ENCODE data around the gene E2F4.

The E2F4 gene

GRCh38 chr16:67157892-67158635 is 33.9 kb upstream of the E2F4 start:
- no peak for TF ChIP-seq CTCF (IDR thresholded peaks at IDR 0.05; ENCODE audit: extremely low read depth, insufficient read depth, missing control alignments)
- in situ Hi-C loops (cut with MboI; ENCODE audit: low pct_unique_long_range_greater_than_20kb, low sequenced_read_pairs, unreplicated experiment), result loop anchor here (10.0 kb wide), 1 partner anchor 143 kb away; no protein-coding TSS in a partner anchor
- DNase-seq (ENCODE audit: low spot score), result no peak

- in situ Hi-C loops (cut with MboI; ENCODE audit: low pct_unique_long_range_greater_than_20kb, low sequenced_read_pairs, unreplicated experiment), result loop anchor here (10.0 kb wide), 1 partner anchor 144 kb away; no protein-coding TSS in a partner anchor
- no peak for TF ChIP-seq CTCF (IDR thresholded peaks at IDR 0.05; ENCODE audit: extremely low read depth, insufficient read depth, missing control alignments)
- peak; percentile 87 for DNase-seq (ENCODE audit: low spot score)
Measured at GRCh38 chr16:67158637-67159600, 33.0 kb upstream of the E2F4 start.

- in situ Hi-C loops (cut with MboI; ENCODE audit: low pct_unique_long_range_greater_than_20kb, low sequenced_read_pairs, unreplicated experiment), result no loop called here
- no peak for TF ChIP-seq CTCF (IDR thresholded peaks at IDR 0.05; ENCODE audit: extremely low read depth, insufficient read depth, missing control alignments)
- DNase-seq (ENCODE audit: low spot score), result no peak
Measured at GRCh38 chr16:67161595-67162058, 30.3 kb upstream of the E2F4 start.

GRCh38 chr16:67162506-67163163 is 29.3 kb upstream of the E2F4 start:
- no peak for DNase-seq (ENCODE audit: low spot score)
- in situ Hi-C loops (cut with MboI; ENCODE audit: low pct_unique_long_range_greater_than_20kb, low sequenced_read_pairs, unreplicated experiment), result no loop called here
- TF ChIP-seq CTCF (IDR thresholded peaks at IDR 0.05; ENCODE audit: extremely low read depth, insufficient read depth, missing control alignments), result no peak

GRCh38 chr16:67163164-67163998 is 28.6 kb upstream of the E2F4 start:
- peak; percentile 75 for DNase-seq (ENCODE audit: low spot score)
- in situ Hi-C loops (cut with MboI; ENCODE audit: low pct_unique_long_range_greater_than_20kb, low sequenced_read_pairs, unreplicated experiment), result no loop called here

More at GRCh38 chr16:67163164-67163998, 28.6 kb upstream of the E2F4 start:
- TF ChIP-seq CTCF (IDR thresholded peaks at IDR 0.05; ENCODE audit: extremely low read depth, insufficient read depth, missing control alignments), result no peak

Measured in GM13977 (cell line).